ENCODE data around the gene TUBB3.
"Not testable (repeated sequence)": the region's sequence is repeated elsewhere in the genome, so short reads cannot be mapped to it uniquely, and the experiment has no call there.

TUBB3 gene

GRCh38 chr16:89922884-89923639, at the start of gene TUBB3:
Gene TUBB3 (plus strand): TSS chr16:89923342. CDS start chr16:89923402, 60 bp downstream.
- intact Hi-C loops (cut with DNase I), result no loop called here

GRCh38 chr16:89873972-89874689, 49.0 kb upstream of the TUBB3 start:
- peak; percentile 88 to 99 (median 96) for DNase-seq
- intact Hi-C loops (cut with DNase I), result no loop called here

More at GRCh38 chr16:89922884-89923639, at the start of gene TUBB3:
- DNase-seq, result peak in 41 of 42 donors; percentile 58 to 95 (median 85)

GRCh38 chr16:89879123-89879522, 44.0 kb upstream of the TUBB3 start:
- DNase-seq; intact Hi-C loops (cut with DNase I): not testable (repeated sequence)

- peak in 1 of 42 donors; percentile 3 for DNase-seq
- intact Hi-C loops (cut with DNase I), result no loop called here
Observed at GRCh38 chr16:89880477-89881367, 42.4 kb upstream of the TUBB3 start.

GRCh38 chr16:89881368-89881730, 41.8 kb upstream of the TUBB3 start:
- peak in 1 of 42 donors; percentile 1 for DNase-seq
- intact Hi-C loops (cut with DNase I), result no loop called here

- intact Hi-C loops (cut with DNase I), result no loop called here
- DNase-seq, result peak in 6 of 42 donors; percentile 25 to 57 (median 45)
Observed at GRCh38 chr16:89883346-89884040, 39.6 kb upstream of the TUBB3 start.

- intact Hi-C loops (cut with DNase I), result no loop called here
- DNase-seq, result no peak
Observed at GRCh38 chr16:89884041-89884421, 39.1 kb upstream of the TUBB3 start.

- intact Hi-C loops (cut with DNase I), result no loop called here
- no peak for DNase-seq
Observed at GRCh38 chr16:89887243-89887642, 35.9 kb upstream of the TUBB3 start.

GRCh38 chr16:89890200-89890599, 32.9 kb upstream of the TUBB3 start:
- intact Hi-C loops (cut with DNase I), result no loop called here
- peak in 1 of 42 donors; percentile 1 for DNase-seq

GRCh38 chr16:89890886-89891657, 32.1 kb upstream of the TUBB3 start:
- no peak for DNase-seq
- intact Hi-C loops (cut with DNase I), result no loop called here

- intact Hi-C loops (cut with DNase I), result no loop called here
Observed at GRCh38 chr16:89892055-89892630, 31.0 kb upstream of the TUBB3 start.

GRCh38 chr16:89892635-89893034, 30.5 kb upstream of the TUBB3 start:
- DNase-seq, result no peak
- intact Hi-C loops (cut with DNase I), result no loop called here

More at GRCh38 chr16:89892055-89892630, 31.0 kb upstream of the TUBB3 start:
- DNase-seq, result no peak

- intact Hi-C loops (cut with DNase I), result no loop called here
- no peak for DNase-seq
Observed at GRCh38 chr16:89893642-89894548, 29.2 kb upstream of the TUBB3 start.

- no peak for DNase-seq
- intact Hi-C loops (cut with DNase I), result no loop called here
Observed at GRCh38 chr16:89895482-89896250, 27.5 kb upstream of the TUBB3 start.

GRCh38 chr16:89897204-89897603, 25.9 kb upstream of the TUBB3 start:
- no peak for DNase-seq
- intact Hi-C loops (cut with DNase I), result no loop called here
